ENCODE measurements around the gene ITGA6.

DNA sequence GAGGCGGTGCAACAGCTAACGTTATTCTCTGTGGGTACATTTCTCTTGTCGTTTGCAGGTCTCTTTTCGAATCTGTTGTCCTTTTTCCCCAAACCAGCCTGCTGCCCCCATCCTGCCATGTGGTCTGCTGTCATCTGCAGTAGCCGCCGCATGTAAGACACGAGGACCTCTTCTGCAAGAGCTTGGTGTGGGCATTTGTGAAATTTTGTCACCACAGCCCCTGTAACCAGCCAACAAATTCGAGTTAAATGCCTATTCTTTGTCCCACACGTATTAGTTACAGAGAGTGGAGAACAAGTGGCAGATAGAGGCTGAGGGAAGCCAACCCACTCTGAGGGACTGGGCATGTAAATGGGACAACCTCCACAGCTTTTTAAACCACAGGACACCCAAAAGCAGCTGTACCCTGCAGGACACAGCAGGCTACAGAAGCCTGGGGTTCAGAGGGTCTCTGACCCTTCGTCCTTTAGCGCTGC lies 35.0 kb downstream of the ITGA6 start:
- TF ChIP-seq EZH2 (IDR thresholded peaks at IDR 0.05) (no peak), POLR2AphosphoS5 (IDR thresholded peaks at IDR 0.05; ENCODE audit: borderline replicate concordance, low read depth, low read length) (no peak), FOXP2 (optimal IDR thresholded peaks at IDR 0.05; ENCODE audit: control extremely low read depth, extremely low read length, insufficient read depth) (no peak)

All from SK-N-MC (cell line).